ENCODE results near the gene PDE4B. TPM values are rescaled to one million over a fixed set of nuclear protein-coding genes. Genes with fewer than 3 reads are reported as not detected.

The PDE4B gene
- total and polyA plus RNA-seq, 12 donors = 2.0 to 63.2 (median 15.3) TPM

GRCh38 chr1:65949230-65949626 lies 156.5 kb downstream of the PDE4B start:
- no peak overlapping the region for H3K27ac ChIP-seq
- TF ChIP-seq, protein P1, sequence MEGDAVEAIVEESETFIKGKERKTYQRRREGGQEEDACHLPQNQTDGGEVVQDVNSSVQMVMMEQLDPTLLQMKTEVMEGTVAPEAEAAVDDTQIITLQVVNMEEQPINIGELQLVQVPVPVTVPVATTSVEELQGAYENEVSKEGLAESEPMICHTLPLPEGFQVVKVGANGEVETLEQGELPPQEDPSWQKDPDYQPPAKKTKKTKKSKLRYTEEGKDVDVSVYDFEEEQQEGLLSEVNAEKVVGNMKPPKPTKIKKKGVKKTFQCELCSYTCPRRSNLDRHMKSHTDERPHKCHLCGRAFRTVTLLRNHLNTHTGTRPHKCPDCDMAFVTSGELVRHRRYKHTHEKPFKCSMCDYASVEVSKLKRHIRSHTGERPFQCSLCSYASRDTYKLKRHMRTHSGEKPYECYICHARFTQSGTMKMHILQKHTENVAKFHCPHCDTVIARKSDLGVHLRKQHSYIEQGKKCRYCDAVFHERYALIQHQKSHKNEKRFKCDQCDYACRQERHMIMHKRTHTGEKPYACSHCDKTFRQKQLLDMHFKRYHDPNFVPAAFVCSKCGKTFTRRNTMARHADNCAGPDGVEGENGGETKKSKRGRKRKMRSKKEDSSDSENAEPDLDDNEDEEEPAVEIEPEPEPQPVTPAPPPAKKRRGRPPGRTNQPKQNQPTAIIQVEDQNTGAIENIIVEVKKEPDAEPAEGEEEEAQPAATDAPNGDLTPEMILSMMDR (IDR thresholded peaks at IDR 0.05) = no peak
- ATAC-seq (peak in 1 of 8 donors; percentile 22), DNase-seq (no peak)
- H3K4me3 ChIP-seq = no peak overlapping the region
- H3K9me3 ChIP-seq = peaks cover 0 to under 1% (median 0%) of the 10 kb centered on the region in 11 donors
- peaks cover 0 to 8% (median 0%) of the 10 kb centered on the region in 9 donors for H3K4me1 ChIP-seq
- WGBS, 2 donors = 79% methylated on average over 2 of the region's 2 CpGs
- intact Hi-C loops (cut with DNase I) = no loop called here
- no peaks in the 10 kb centered on the region for H3K36me3 ChIP-seq
- no peaks in the 10 kb centered on the region for H3K27me3 ChIP-seq

- peaks cover 0 to 8% (median 0%) of the 10 kb centered on the region in 9 donors for H3K4me1 ChIP-seq
- H3K36me3 ChIP-seq = no peaks in the 10 kb centered on the region
- ATAC-seq (no peak), DNase-seq (no peak)
- intact Hi-C loops (cut with DNase I) = loop anchor here in 1 of 10 donors (10.0 kb wide), 1 partner anchor 775 kb away; no protein-coding TSS in a partner anchor
- TF ChIP-seq, protein P1 (IDR thresholded peaks at IDR 0.05) = no peak
- WGBS, 2 donors = 88 to 92% methylated on average over 3 of the region's 3 CpGs
- no peaks in the 10 kb centered on the region for H3K9me3 ChIP-seq
- H3K27ac ChIP-seq = no peak overlapping the region
- H3K4me3 ChIP-seq = no peak overlapping the region
- no peaks in the 10 kb centered on the region for H3K27me3 ChIP-seq
These were observed 157.2 kb downstream of the PDE4B start for GRCh38 chr1:65949933-65950332.

DNA sequence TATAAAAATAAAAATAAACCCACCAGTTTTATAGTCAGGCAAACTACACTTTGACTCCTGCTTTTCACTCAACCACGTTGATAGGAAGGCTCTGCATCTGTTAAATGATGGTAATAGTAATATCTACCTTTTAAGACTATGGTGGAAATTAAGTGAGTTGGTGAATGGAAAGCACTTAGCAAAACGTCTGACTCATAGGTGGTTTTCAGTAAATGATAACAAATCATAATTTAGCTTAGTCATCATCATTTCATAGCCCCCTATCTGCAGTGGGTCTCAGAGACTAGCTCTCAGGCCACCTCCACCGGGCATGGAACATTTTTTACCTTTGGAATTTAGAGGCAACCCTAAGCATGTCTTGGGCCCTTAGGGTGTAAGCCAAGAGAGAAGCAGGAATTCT lies 160.0 kb downstream of the PDE4B start:
- DNase-seq (no peak), ATAC-seq (no peak)
- no peak overlapping the region for H3K27ac ChIP-seq
- no peaks in the 10 kb centered on the region for H3K27me3 ChIP-seq
- no peaks in the 10 kb centered on the region for H3K36me3 ChIP-seq
- H3K4me3 ChIP-seq = no peak overlapping the region
- WGBS, 2 donors = 77 to 86% methylated on average over 3 of the region's 3 CpGs
- intact Hi-C loops (cut with DNase I) = loop anchor here in 1 of 10 donors (10.0 kb wide), 1 partner anchor 772 kb away; no protein-coding TSS in a partner anchor
- TF ChIP-seq, protein P1 (IDR thresholded peaks at IDR 0.05) = no peak
- peaks cover 0 to 8% (median 0%) of the 10 kb centered on the region in 9 donors for H3K4me1 ChIP-seq
- no peaks in the 10 kb centered on the region for H3K9me3 ChIP-seq

DNA sequence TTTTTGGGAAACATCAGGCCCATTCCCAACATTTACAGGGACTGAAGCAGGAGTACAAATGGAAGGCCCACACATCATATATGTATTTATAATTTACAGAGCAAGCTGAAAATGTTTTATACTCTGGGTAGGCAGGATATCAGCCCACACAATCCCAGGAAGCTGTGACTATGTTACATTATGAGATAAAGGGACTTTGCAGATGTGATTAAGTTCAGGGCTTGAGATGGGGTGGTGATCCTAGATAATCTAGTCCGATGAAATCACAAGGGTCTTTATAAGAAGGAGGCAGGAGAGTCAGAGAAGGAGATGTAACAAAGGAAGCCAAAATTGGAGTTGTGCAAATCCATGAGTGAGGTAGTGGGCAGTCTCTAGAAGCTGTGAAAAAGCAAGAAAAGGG lies 160.5 kb downstream of the PDE4B start:
- Histone ChIP-seq H3K27ac (no peak overlapping the region), H3K27me3 (no peaks in the 10 kb centered on the region), H3K9me3 (no peaks in the 10 kb centered on the region), H3K36me3 (no peaks in the 10 kb centered on the region), H3K4me1 (peaks cover 0 to 8% (median 0%) of the 10 kb centered on the region in 9 donors), H3K4me3 (no peak overlapping the region)
- ATAC-seq = no peak
- WGBS, 2 donors = 36 to 57% methylated on average over 1 of the region's 1 CpG
- intact Hi-C loops (cut with DNase I) = loop anchor here in 1 of 10 donors (10.0 kb wide), 1 partner anchor 772 kb away; no protein-coding TSS in a partner anchor
- TF ChIP-seq, protein P1 (IDR thresholded peaks at IDR 0.05) = no peak
- no peak for DNase-seq
